ENCODE results near the gene FBXW8. TPM values are rescaled to one million over a fixed set of nuclear protein-coding genes. Genes with fewer than 3 reads are reported as not detected.

FBXW8 gene
- total RNA-seq, 1 donor from 2014 or later = 16.4 TPM

DNA sequence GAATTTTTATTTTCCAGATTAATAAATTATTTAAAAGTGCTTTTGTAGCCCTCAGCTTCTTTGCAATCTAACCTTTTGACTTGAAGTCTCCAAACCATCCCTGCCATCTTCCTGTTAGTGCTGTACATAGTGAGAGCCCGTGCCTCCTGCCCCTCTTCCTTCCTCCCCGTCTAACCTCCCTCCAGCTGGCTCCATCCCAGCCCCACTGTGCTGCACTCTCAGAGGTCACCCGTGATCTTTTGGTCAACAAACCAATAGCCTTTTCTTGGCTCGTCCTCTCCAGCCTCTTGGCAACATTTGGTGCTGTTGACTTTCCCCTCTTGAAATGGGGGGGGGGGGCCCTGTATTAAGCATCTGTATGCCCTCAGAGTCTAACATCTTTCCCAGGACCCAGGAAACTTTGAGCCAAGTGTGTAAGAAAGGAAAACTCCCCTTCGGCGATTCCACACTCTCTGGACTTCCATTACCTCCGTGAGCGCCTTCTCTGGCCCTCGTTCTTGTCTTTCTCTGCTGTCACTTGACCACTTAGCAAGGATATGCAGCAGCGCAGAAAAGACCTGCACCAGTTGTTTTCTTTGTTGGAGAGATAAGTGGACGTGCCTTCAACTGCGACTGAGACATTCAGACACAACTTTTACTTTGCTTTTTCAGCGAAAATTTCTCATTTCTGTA lies 44.1 kb downstream of the FBXW8 start:
- no peak overlapping the region for H3K4me3 ChIP-seq
- DNase-seq (peak; percentile 48), ATAC-seq (peak; percentile 42 to 46)
- H3K27ac ChIP-seq = no peak overlapping the region
- TF ChIP-seq, protein P1, sequence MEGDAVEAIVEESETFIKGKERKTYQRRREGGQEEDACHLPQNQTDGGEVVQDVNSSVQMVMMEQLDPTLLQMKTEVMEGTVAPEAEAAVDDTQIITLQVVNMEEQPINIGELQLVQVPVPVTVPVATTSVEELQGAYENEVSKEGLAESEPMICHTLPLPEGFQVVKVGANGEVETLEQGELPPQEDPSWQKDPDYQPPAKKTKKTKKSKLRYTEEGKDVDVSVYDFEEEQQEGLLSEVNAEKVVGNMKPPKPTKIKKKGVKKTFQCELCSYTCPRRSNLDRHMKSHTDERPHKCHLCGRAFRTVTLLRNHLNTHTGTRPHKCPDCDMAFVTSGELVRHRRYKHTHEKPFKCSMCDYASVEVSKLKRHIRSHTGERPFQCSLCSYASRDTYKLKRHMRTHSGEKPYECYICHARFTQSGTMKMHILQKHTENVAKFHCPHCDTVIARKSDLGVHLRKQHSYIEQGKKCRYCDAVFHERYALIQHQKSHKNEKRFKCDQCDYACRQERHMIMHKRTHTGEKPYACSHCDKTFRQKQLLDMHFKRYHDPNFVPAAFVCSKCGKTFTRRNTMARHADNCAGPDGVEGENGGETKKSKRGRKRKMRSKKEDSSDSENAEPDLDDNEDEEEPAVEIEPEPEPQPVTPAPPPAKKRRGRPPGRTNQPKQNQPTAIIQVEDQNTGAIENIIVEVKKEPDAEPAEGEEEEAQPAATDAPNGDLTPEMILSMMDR (IDR thresholded peaks at IDR 0.05) = no peak
- peaks cover 16% of the 10 kb centered on the region for H3K36me3 ChIP-seq
- H3K27me3 ChIP-seq (ENCODE audit: low read depth) = no peaks in the 10 kb centered on the region
- intact Hi-C loops (cut with DNase I) = no loop called here
- no peaks in the 10 kb centered on the region for H3K4me1 ChIP-seq
- no peaks in the 10 kb centered on the region for H3K9me3 ChIP-seq

GRCh38 chr12:116955382-116956021 lies 44.8 kb downstream of the FBXW8 start:
- no peak overlapping the region for H3K27ac ChIP-seq
- H3K9me3 ChIP-seq = no peaks in the 10 kb centered on the region
- ATAC-seq = peak; percentile 93 to 97
- H3K4me3 ChIP-seq = no peak overlapping the region
- H3K4me1 ChIP-seq = no peaks in the 10 kb centered on the region
- DNase-seq = peak; percentile 67
- no peaks in the 10 kb centered on the region for H3K27me3 ChIP-seq (ENCODE audit: low read depth)
- H3K36me3 ChIP-seq = peaks cover 9% of the 10 kb centered on the region
- intact Hi-C loops (cut with DNase I) = no loop called here
- TF ChIP-seq, protein P1 (IDR thresholded peaks at IDR 0.05) = peak; percentile 13

- no peak overlapping the region for H3K4me3 ChIP-seq
- H3K27ac ChIP-seq = no peak overlapping the region
- H3K36me3 ChIP-seq = no peaks in the 10 kb centered on the region
- intact Hi-C loops (cut with DNase I) = no loop called here
- TF ChIP-seq, protein P1 (IDR thresholded peaks at IDR 0.05) = no peak
- no peaks in the 10 kb centered on the region for H3K4me1 ChIP-seq
- ATAC-seq (no peak), DNase-seq (no peak)
- no peaks in the 10 kb centered on the region for H3K9me3 ChIP-seq
- H3K27me3 ChIP-seq (ENCODE audit: low read depth) = no peaks in the 10 kb centered on the region
These were observed 47.9 kb downstream of the FBXW8 start for GRCh38 chr12:116958402-116959197.

DNA sequence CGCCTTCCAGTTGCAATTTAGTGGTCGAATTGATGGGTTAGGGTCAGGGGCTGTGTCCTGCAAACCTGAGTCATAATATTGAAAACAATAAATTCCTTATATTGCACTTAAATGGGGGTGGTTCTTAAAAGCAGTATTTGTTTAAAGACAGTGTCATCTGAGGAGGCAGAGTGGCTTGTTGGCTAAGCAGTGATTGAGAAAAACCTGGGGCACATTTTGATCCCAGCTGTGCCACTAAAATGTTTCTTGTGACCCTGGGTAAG lies 48.4 kb downstream of the FBXW8 start:
- Histone ChIP-seq H3K4me1 (no peaks in the 10 kb centered on the region), H3K27ac (no peak overlapping the region), H3K36me3 (no peaks in the 10 kb centered on the region), H3K4me3 (no peak overlapping the region), H3K9me3 (no peaks in the 10 kb centered on the region), H3K27me3 (ENCODE audit: low read depth) (no peaks in the 10 kb centered on the region)
- ATAC-seq (no peak), DNase-seq (no peak)
- TF ChIP-seq, protein P1 (IDR thresholded peaks at IDR 0.05) = no peak
- intact Hi-C loops (cut with DNase I) = no loop called here

DNA sequence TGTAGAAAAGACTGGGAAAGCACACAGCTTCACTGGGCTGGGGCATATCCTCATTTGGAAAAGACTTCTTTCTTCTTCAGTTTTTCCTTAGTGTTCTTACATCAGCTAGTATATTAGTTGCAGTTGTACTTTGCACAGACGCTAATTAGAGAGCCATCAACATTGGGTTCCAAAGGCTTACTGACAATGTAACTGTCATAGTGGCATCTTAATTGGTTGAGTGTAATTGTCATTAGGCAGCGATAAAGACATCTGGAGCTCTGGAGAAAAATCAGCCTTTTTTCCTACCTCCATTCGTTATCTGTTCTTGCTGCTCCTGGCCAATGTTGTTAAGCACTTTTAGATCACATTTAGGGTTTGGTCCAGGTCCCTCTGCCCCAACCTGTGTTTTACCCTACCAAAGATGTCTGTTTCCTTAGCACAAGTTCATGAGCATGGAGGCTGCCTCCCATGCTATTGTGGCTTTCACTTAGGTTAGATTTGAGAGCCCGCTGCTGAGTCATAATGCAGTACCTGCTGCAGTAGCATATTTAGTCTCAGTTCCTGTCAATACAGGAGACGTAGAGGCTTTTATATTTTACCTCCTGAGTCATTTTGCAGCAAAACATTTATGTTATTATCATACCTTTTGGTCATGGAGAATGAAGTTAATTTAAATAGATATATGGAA lies 49.2 kb downstream of the FBXW8 start:
- peaks cover 7% of the 10 kb centered on the region for H3K36me3 ChIP-seq
- ATAC-seq (no peak), DNase-seq (no peak)
- TF ChIP-seq, protein P1 (IDR thresholded peaks at IDR 0.05) = no peak
- H3K27me3 ChIP-seq (ENCODE audit: low read depth) = no peaks in the 10 kb centered on the region
- no peaks in the 10 kb centered on the region for H3K9me3 ChIP-seq
- H3K4me3 ChIP-seq = no peak overlapping the region
- intact Hi-C loops (cut with DNase I) = no loop called here
- H3K27ac ChIP-seq = no peak overlapping the region
- no peaks in the 10 kb centered on the region for H3K4me1 ChIP-seq
